Endometrial microvascular endothelial cells (primary cell): Measurements from ENCODE around the gene DISP3. TPM values are rescaled to one million over a fixed set of nuclear protein-coding genes. Genes with fewer than 3 reads are reported as not detected.
"Not testable (repeated sequence)": the region's sequence is repeated elsewhere in the genome, so short reads cannot be mapped to it uniquely, and the experiment has no call there.

Experiments
- in situ Hi-C: cut with HindIII; loops from 2 replicates; pipeline ENCODE4 v1.10.0; 2017; ENCODE audit warnings: low sequenced_read_pairs, low pct_unique_long_range_greater_than_20kb; ENCODE audit errors: inconsistent ontology term
- total RNA-seq: library from RNA; depleted of rRNA; stranded (reverse); fragments of >200 nt; gene quantifications from one replicate; pipeline ENCODE4 v1.2.3, GENCODE V29; 2015; ENCODE audit errors: inconsistent ontology term

DISP3 gene
- total RNA-seq, 1 donor from 2014 or later: 0.56 TPM

GRCh38 chr1:11560061-11560460 lies 81.1 kb downstream of the DISP3 start:
- in situ Hi-C loops: no loop called here

DNA sequence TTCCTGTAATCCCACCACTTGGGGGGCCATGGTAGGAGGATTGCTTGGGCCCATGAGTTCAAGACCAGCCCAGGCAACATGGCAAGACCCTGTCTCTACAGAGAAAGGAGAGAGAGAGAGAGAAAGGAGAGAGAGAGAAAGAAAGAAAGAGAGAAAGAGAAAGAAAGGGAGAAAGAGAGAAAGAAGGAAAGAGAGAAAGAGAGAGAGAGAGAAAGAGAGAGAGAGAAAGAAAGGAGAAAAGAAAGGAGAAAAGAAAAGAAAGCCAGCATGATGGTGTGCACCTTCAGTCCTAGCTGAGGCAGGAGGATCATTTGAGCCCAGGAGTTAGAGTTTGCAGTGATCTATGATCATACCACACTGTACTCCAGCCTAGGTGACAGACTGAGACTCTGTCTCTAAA lies 82.8 kb downstream of the DISP3 start:
- in situ Hi-C loops: no loop called here

- in situ Hi-C loops: no loop called here
Measured at GRCh38 chr1:11562664-11563063, 83.7 kb downstream of the DISP3 start.

DNA sequence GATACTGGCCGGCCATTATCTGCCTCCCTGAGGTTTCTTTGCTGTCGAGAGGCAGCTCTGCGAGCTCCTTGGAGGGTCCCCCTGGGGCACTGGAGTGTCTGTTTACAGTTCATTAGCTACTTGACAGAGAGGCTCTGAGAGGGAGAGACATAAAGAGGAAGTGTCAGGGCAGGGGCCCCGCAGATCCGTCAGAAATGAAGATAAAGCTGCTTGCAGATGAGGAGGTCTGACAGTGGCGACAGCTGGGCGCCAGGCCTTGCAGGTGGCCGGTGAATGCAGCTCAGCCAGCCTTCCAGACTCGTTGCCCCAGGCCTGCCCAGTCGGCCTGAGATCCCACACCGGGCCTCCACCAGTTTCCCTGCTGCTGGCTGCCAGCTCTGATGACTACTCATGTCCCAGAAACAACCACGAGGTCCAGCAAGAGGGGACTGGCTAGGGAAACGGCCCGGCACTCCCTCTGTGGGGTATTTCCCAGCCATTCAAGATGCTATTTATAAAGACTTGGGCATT lies 84.7 kb downstream of the DISP3 start:
- in situ Hi-C loops: no loop called here

DNA sequence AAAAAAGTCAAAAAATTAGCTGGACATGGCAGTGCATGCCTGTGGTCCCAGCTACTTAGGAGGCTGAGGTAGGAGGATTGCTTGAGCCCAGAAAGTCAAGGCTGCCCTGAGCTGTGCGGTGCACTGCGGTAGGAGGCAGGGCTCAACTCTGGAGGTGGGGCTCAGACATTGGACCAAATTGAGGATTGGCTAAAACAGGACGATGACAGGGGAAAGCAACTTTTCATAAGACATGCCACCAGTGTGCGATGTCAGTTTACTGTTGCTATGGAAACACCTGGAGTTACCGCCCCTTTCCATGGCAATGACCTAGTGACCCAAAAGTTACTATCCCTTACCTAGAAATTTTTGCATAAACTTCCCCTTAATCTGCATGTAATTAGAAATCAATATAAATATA lies 85.3 kb downstream of the DISP3 start:
- in situ Hi-C loops: no loop called here

DNA sequence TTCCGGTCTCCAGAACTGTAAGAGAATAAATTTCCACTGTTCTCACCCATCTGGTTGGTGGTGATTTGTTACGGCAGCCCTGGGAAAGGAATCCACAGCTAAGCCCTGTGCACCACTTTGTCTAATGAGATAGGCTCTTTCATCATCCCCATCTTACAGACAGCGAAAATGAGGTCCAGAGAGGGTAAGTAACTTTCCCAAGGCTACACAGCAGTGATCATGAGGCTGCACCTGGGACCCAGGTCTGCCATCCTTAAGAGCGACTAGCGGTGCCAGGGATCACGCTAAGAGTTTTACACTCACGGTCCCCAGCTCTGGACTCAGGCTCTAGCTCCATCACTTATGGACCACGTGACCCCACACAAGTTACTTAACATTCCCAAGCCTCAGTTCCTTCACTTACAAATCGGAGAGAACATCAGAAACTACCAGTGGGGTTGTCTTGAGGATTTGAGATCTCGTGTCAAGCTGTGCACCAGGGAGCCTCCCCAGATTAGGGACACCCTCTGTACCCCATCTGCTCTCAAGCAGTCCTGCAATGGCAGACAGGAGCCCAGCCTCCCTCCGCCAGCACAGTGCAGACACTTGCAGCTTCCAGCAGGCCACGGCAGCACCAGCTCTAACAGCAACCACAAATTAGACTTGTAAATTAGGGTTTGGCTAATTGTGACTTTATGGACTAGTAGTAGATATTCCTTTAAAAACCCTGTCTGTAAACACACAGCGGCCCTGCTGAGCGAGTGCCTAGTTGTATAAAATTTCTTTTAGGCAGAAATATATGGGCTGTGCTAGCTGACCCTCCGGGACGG lies 87.3 kb downstream of the DISP3 start:
- in situ Hi-C loops: no loop called here

DNA sequence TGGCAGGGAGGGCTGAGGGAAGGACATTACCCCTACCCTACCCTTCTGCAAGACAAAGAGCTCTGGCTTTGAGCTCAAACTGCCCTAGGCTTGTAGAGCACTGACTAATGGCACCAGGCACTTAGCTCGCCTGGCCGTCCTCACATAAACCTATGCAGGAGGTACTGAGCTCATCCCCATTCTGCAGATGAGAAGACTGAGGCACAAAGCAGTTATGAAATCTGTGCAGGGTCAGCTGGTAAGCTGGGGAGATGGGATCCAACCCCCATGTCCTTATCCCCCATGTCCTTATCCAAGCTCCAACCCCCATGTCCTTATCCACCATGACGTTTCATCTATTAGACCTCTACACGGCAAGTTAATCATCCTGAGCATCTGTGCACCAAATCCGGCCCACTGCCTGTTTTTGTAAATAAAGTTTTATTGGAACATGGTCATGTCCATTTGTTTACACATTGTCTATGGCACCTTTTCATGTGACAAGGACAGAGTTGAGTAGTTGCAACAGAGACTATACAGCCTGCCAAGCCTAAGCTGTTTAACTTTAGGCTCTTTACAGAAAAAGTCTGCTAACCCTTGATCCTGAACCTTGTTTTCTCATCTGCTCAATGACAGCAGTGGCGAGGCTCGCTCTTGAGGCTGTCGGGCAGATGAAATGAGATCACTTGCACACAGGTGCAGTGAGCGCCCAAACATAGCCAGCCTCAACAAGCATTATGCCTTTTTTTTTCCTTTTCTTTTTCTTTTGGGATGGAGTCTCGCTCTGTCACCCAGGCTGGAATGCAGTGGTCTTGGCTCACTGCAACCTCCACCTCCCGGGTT lies 88.5 kb downstream of the DISP3 start:
- in situ Hi-C loops: no loop called here

DNA sequence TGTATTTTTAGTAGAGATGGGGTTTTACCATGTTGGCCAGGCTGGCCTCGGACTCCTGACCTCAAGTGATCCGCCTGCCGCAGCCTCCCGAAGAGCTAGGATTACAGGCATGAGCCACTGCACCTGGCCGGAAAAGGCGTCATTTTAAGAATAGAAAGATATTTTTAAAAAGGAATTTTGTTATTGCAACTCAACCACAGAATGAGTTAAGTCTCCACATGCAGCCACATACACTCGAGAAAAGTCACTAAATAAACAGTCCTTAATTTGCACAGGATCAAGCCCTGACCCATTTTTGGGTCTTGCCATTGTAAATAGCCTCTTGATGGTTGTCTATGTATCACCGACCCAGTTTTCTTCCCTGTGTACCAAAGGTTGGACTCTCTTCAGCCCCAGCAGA lies 89.7 kb downstream of the DISP3 start:
- in situ Hi-C loops: no loop called here

- in situ Hi-C loops: no loop called here
Measured at GRCh38 chr1:11569551-11569950, 90.6 kb downstream of the DISP3 start.

GRCh38 chr1:11569954-11570353 lies 91.0 kb downstream of the DISP3 start:
- in situ Hi-C loops: no loop called here

- in situ Hi-C loops: no loop called here
Measured at GRCh38 chr1:11570821-11571380, 91.9 kb downstream of the DISP3 start.

DNA sequence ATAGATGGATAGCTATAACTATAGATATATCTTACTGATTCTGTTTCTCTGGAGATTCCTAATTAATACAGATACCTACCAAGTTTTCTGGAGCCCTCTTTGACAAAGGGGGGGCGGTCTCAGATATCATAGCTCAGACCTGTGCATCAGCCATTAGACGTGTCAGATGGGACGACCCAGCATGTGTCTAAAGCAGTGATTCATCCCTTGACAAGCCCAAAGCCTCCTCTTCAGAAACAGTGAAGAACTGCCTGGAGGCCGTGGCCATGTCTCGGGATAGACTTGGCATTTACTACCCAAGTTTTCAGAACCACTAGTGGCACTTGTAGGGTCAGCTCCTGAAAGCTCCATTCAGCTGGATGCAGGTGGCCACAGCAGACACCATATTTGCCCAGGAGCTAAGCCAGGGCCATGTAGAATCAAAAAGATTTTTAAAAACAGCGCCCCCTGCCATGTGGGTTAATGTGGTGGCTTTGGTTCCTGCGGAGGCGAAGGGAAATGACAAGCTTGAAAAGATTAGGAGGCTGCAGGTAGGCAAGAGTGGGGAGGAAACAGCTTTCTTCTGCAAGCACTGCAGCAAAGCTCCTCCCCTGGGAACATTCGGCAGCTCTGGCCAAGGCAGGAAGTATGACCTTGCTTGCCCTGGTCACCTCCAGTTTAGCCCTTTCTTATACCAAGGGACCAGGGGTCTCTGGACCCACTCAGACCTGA lies 93.1 kb downstream of the DISP3 start:
- in situ Hi-C loops: no loop called here

DNA sequence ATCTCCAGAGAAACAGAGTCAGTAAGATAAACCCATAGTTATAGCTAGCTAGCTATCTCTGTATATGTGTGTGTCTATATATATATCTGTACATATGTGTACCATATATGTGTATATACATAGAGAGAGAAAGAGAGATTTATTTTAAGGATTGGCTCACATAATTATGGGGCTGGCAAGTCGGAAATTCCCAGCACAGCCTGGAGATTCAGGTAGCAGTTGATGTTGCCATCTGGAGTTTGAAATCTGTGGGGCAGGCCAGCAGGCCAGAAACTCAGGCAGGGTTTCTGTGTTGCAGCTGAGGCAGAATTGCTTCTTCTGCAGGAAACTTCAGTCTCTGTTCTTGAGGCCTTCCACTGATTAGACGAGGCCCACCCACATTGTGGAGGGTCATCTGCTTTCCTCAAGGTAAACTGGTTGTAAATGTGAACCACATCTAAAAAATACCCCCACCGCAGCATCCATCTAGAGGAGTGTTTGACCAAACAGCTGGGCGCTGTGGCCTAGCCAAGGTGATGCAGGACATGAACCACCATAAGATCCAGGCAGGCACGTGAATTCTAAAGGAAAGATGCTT lies 94.2 kb downstream of the DISP3 start:
- in situ Hi-C loops: no loop called here

DNA sequence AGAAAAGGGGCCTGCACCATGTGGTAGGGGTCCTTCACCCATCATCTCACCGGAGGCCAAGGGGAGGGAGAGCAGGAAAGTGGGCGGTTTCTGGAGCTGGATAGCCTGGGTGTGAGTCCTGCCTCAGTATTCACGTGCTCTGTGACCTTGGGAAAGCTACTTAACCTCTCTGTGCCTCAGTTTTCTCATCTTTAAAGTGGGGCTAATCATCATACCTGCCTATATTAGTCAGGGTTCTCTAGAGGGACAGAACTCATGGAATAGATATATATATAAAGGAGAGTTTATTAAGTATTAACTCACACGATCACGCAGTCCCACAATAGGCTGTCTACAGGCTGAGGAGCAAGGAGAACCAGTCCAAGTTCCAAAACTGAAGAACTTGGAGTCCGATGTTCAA lies 96.6 kb downstream of the DISP3 start:
- in situ Hi-C loops: no loop called here

GRCh38 chr1:11576109-11576875 lies 97.3 kb downstream of the DISP3 start:
- in situ Hi-C loops: no loop called here

- in situ Hi-C loops: no loop called here
Measured at GRCh38 chr1:11578004-11578403, 99.0 kb downstream of the DISP3 start.

GRCh38 chr1:11579506-11579905 lies 100.6 kb downstream of the DISP3 start:
- in situ Hi-C loops: no loop called here

DNA sequence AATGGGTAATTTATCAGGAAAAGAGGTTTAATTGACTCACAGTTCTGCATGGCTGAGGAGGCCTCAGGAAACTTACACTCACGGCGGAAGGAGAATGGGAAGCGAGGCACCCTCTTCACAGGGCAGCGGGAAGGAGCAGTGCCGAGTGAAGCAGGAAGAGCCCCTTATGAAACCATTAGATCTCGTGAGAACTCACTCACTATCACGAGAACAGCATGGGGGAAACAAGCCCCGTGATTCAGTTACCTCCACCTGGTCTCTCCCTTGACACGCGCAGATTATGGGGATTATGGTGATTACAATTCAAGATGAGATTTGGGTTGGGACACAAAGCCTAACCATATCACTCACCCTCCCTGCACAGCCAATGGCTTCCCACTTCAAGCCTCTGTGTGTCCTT lies 101.1 kb downstream of the DISP3 start:
- in situ Hi-C loops: not testable (repeated sequence)
